ENCODE measurements around the gene ME3.

GRCh38 chr11:86672007-86672621 is at the start of gene ME3:
- TF ChIP-seq, protein P1, sequence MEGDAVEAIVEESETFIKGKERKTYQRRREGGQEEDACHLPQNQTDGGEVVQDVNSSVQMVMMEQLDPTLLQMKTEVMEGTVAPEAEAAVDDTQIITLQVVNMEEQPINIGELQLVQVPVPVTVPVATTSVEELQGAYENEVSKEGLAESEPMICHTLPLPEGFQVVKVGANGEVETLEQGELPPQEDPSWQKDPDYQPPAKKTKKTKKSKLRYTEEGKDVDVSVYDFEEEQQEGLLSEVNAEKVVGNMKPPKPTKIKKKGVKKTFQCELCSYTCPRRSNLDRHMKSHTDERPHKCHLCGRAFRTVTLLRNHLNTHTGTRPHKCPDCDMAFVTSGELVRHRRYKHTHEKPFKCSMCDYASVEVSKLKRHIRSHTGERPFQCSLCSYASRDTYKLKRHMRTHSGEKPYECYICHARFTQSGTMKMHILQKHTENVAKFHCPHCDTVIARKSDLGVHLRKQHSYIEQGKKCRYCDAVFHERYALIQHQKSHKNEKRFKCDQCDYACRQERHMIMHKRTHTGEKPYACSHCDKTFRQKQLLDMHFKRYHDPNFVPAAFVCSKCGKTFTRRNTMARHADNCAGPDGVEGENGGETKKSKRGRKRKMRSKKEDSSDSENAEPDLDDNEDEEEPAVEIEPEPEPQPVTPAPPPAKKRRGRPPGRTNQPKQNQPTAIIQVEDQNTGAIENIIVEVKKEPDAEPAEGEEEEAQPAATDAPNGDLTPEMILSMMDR (IDR thresholded peaks at IDR 0.05) = no peak
- peak in 2 of 4 donors; percentile 6 to 9 for TF ChIP-seq POLR2A (IDR thresholded peaks at IDR 0.05)
